Measurements from ENCODE around the gene MEG3.

MEG3 gene

GRCh38 chr14:100832311-100832960, 6.5 kb downstream of the MEG3 start:
- DNase-seq (ENCODE audit: low read depth in 2 of 2), result no peak

DNA sequence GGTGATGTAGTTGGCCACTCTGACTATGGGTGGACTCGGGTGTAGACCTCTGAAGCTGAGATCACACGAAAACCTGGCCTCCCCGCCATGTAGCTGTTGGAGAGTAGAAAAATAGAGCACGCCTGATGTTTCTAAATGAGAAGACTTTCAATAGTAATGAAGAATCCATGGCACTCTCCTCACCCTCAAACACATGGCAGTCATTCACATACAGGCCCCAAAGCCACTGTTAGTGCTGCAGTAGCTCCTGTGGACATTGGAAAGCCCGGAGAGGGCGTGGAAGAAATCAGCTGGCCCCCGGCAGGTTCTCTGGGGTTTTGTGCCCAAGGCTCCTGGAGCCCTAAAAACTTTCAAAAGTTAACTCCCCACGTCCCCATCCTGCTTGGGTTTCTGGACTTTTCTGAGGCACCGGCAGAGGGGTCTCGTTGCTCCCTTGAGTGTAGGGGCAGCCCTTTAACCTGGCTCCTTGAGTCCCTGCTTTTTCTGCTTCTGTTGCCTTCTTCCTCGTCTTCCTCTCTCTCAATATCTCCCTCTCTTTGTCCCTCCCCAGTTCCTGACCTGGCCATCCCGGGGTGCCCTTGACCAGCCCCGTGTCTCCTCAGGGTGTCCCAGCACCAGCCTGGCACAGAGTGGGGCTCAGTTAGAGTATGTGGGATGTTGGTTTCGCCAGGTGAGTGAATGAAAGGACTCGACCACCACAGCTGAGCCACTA, 8.3 kb downstream of the MEG3 start:
- no peak for DNase-seq (ENCODE audit: low read depth in 2 of 2)

GRCh38 chr14:100834794-100835547, 9.1 kb downstream of the MEG3 start:
- DNase-seq (ENCODE audit: low read depth in 2 of 2), result no peak

GRCh38 chr14:100835548-100836310, 9.8 kb downstream of the MEG3 start:
- no peak for DNase-seq (ENCODE audit: low read depth in 2 of 2)

DNA sequence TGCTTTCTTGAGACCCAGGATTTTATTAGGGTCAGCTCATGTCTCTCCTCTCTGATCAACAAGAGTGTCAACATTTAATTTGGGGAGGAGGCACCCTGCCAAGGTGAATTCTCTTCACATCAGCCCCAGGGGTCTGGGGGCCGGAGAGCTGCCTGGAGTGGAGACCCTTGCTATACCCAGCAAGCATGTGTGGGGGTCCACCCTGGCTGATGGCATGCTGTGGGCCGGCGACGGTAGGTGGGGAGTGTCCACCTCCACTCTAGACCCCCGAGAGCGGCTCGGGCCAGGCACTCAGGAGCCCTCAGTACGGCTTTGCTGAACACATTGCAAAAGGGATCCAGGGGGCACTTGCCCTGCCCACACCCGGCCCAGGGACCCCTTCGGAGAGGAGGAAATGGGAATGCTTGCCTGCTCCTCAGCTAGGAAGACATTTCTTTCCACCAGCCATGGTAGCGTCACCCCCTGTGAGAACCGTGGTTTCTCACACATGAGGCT, 10.4 kb downstream of the MEG3 start:
- no peak for DNase-seq (ENCODE audit: low read depth in 2 of 2)

- DNase-seq (ENCODE audit: low read depth in 2 of 2), result no peak
Measured at GRCh38 chr14:100836941-100837804, 11.3 kb downstream of the MEG3 start.

DNA sequence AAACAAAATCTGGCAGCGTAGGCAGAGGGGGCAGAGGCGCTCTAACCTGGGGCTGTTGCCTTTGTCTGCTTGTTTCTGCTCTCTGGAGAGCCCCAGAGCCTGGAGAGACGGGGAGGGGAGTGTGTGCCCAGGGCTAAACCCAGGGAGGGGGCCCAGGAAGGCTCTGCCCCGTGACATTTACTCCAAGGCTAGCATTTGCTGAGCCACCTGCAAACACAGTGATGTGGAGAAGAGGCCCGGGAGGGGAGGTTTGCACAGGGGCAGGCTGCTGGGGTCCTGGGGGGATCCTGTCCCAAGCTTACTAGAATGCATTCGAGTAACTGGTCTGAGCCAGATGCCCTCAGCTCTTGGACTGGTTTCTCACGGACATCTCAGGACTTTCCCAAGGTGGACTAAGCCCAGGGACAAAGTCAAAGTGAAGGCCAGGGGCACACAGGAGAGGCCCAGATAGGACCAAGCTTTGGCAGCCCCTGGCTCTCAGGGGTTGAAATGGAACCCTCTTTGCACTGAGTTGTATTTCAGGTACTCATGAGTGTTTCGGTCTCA, 12.0 kb downstream of the MEG3 start:
- DNase-seq (ENCODE audit: low read depth in 2 of 2), result no peak

DNA sequence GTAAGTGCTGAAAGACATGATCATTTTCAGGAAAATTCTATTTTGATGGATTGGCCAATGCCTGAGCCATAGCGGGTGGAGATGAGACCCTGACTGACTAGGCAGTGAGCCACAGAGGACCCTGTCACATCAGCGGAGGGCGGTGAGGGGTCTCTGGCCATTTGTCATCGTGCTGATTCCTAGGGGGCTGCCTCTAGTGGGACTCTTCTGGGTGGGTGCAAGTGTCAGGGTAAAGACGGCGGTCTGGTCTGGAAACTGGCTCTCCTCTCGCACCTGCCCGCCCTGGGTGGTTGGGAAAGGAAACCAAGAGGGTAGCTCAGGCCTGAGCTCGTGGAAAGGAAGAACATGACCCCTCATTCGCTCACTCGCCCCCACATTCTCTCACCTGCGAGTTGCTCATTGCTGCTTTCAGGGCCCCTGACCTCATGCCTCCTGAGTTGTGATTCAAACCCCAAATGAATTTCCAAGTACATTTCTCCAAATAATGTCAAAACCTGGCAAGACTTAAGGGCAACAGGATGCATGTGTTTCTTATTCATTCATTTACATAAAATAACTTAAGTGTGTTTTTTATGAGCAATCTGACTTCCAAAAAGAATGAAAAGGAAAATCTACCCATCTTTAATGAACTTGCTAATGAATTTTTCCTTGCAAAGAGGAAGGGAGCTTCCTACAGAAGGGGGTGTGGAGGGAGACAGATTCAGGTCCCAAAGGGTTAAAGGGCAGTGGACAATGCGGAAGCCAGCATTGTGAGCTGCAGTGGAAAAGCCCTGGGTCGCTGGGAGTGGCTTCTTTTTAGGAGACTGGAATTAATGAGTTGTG, 12.8 kb downstream of the MEG3 start:
- no peak for DNase-seq (ENCODE audit: low read depth in 2 of 2)

DNA sequence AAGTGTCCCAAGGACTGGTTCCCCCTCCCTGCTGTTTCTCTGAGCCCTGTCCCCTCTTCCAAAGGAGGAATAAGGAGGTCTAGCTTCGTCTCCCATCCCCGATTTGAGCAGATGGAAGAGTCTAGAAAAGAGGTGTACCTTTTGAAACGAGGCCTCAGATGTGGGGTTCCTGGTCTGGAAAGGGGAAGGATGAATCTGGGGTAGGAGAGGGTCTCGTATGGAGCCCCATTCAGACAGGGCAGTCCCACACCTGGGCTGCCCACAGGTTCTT, 13.3 kb downstream of the MEG3 start:
- no peak for DNase-seq (ENCODE audit: low read depth in 2 of 2)

DNA sequence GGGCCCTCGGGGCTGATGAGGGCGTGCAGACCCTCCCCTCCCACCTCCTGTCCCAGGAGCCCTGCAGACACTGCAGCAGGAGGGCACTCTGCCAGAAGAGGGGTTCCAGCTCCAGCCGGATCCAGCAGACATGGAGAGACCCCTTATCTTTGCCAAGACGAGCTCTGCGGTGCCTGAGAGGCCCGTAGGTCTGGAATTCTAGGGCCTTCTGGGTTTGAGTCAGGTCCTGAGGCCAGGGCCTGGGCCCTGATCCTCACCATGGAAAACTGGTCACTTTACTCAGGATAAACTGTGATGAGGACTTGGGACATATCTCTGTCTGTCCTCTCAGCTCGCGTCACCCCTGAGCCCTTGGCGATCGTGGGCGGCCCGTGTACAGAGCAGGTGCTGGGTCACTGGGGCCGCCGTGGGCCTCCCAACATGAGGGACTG, 13.8 kb downstream of the MEG3 start:
- no peak for DNase-seq (ENCODE audit: low read depth in 2 of 2)

GRCh38 chr14:100840286-100841065, 14.6 kb downstream of the MEG3 start:
- no peak for DNase-seq (ENCODE audit: low read depth in 2 of 2)

DNA sequence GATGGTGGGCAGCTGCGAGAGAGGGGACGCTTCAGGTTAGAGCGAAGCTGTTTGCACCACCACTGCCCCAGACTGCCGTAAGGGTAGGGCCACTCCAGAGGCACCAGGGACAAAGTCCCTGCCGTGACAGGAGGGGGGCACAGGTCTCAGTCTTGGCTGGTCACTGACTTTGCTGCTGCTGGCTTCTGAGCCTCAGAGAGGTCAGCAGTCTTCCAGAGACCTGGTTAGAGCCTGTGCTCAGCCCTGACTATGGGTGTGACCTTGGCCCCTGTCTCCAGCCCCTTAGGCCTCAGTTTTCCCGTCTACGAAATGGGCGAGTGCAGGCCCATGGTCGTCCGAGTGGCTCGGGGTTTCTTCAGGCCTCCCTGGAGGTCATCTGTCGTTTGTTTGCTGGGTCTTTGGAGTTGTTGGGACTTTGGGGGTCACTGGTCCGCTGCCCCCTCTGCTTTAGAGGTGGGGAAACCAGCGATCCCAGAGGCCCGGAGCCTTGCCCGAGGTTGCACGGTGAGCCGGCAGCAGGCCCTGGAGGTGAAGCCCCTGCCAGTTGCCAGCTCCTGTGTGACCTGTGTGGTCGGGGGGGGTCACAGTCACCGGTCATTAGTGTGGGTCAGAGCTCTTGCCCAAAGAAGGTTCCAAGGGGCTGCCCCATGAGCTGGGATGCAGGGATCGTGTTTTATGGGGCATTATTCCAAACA, 15.3 kb downstream of the MEG3 start:
- DNase-seq (ENCODE audit: low read depth in 2 of 2), result no peak

- DNase-seq (ENCODE audit: low read depth in 2 of 2), result no peak
Measured at GRCh38 chr14:100841761-100842403, 16.0 kb downstream of the MEG3 start.

- no peak for DNase-seq (ENCODE audit: low read depth in 2 of 2)
Measured at GRCh38 chr14:100842799-100843198, 16.9 kb downstream of the MEG3 start.

- no peak for DNase-seq (ENCODE audit: low read depth in 2 of 2)
Measured at GRCh38 chr14:100844082-100844408, 18.1 kb downstream of the MEG3 start.

- no peak for DNase-seq (ENCODE audit: low read depth in 2 of 2)
Measured at GRCh38 chr14:100844421-100844820, 18.5 kb downstream of the MEG3 start.

GRCh38 chr14:100844846-100845245, 18.9 kb downstream of the MEG3 start:
- no peak for DNase-seq (ENCODE audit: low read depth in 2 of 2)

DNA sequence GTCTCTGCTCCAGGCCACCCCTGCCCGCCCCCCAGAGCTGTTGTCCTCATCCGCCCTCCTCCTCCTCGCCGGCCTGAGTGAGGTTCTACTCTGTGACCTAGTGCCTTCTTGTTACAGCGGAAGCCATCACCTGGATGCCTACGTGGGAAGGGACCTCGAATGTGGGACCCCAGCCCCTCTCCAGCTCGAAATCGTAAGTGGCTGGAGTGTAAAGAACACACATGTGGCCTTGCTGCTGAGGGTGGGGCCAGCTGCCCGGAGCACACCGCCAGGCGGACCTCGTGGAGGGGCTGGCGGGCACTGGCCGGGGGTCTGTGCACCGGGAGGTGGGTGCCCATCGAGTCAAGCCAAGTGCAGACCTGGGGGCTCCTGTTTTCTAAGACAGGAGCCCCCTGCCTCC, 19.4 kb downstream of the MEG3 start:
- no peak for DNase-seq (ENCODE audit: low read depth in 2 of 2)

All from activated CD4-positive, alpha-beta T cell treated with anti-CD3 and anti-CD28 coated beads for 24 hours (primary cell).